ENCODE data around the gene INO80C. TPM values are rescaled to one million over a fixed set of nuclear protein-coding genes. Genes with fewer than 3 reads are reported as not detected.

The INO80C gene
- total and polyA plus RNA-seq, 2 of the 4 experiments (the other 2 are of a cell fraction), result 5.6 to 17.1 TPM

- Histone ChIP-seq H3K9me3 (ENCODE audit: control insufficient read depth, insufficient read depth, low read length) (no peaks in the 10 kb centered on the region), H3K18ac (ENCODE audit: low read depth, low read length) (no peak overlapping the region), H3K4me2 (ENCODE audit: low read depth, low read length) (peak overlapping the region; percentile 64), H3K14ac (replicated peaks; ENCODE audit: low read depth, low read length) (no peak overlapping the region), H3K27me3 (ENCODE audit: control insufficient read depth, insufficient read depth, low read length) (peaks cover 12% of the 10 kb centered on the region), H3K4me3 (ENCODE audit: insufficient read depth, low read depth, low read length) (no peak overlapping the region), H3K4me1 (ENCODE audit: control insufficient read depth, insufficient read depth, low read length) (peaks cover 8% of the 10 kb centered on the region; the same call in 1 of the 2 replicates), H2AK5ac (ENCODE audit: low read depth, low read length) (no peak overlapping the region), H3K36me3 (ENCODE audit: control insufficient read depth, insufficient read depth, low read length) (no peaks in the 10 kb centered on the region), H3K27ac (ENCODE audit: insufficient read depth, low read length) (no peak overlapping the region), H4K20me1 (ENCODE audit: insufficient read depth, low read length) (no peaks in the 10 kb centered on the region), H2AFZ (replicated peaks; ENCODE audit: low read length, poor library complexity) (no peak overlapping the region), H2BK5ac (ENCODE audit: low read depth, low read length, poor library complexity, severe bottlenecking) (no peak overlapping the region), H3K23ac (ENCODE audit: low read depth, low read length) (no peak overlapping the region), H4K8ac (ENCODE audit: low read depth in 2 of 2, low read length in 2 of 2) (no peak overlapping the region), H4K91ac (ENCODE audit: insufficient read depth, low read depth, low read length) (no peak overlapping the region), H3K9me1 (ENCODE audit: insufficient read depth, low read length) (no peaks in the 10 kb centered on the region), H3K79me1 (ENCODE audit: low read depth in 1 of 2, low read length in 2 of 2) (no peaks in the 10 kb centered on the region), H3K4ac (ENCODE audit: low read depth, low read length) (no peak overlapping the region), H4K5ac (ENCODE audit: low read depth, low read length) (no peak overlapping the region), H2BK20ac (ENCODE audit: low read depth, low read length) (no peak overlapping the region), H2AK9ac (replicated peaks; ENCODE audit: low read depth, low read length, poor library complexity) (no peak overlapping the region), H3K56ac (ENCODE audit: extremely low read depth, insufficient read depth, low read length) (no peak overlapping the region), H2BK15ac (ENCODE audit: low read depth, low read length) (no peak overlapping the region), H2BK120ac (ENCODE audit: low read depth, low read length) (no peak overlapping the region), H3K9ac (ENCODE audit: low read depth, low read length) (no peak overlapping the region)
- in situ Hi-C loops (cut with MboI; ENCODE audit: low sequenced_read_pairs), result no loop called here
- ATAC-seq (ENCODE audit: low read depth) (0 out of 2 replicates have a peak, but pooled peaks have one; percentile 27), DNase-seq (no peak)
- no CpG with 5 or more reads among the region's 5 CpGs for WGBS, 2 experiments (ENCODE audit: extremely low coverage in 2 of 2, insufficient read length in 1 of 2)
- intact Hi-C loops (cut with micrococcal nuclease), result no loop called here
- ChIA-PET CTCF (no interaction called here), POLR2A (ENCODE audit: unreplicated experiment) (no interaction called here)
- no TSS peak for BruUV-seq (replicated peaks)
- dilution Hi-C loops (cut with HindIII; ENCODE audit: low sequenced_read_pairs, unreplicated experiment), result no loop called here
- no peak for TF ChIP-seq POLR2A (IDR thresholded peaks at IDR 0.05; ENCODE audit: low read depth, low read length)
- TF ChIP-seq MAZ (IDR thresholded peaks at IDR 0.05; ENCODE audit: borderline replicate concordance, low read depth, low read length), result no peak
- TF ChIP-seq NFE2L2 (IDR thresholded peaks at IDR 0.05; ENCODE audit: low read depth, low read length), result no peak
- TF ChIP-seq CEBPB (IDR thresholded peaks at IDR 0.05; ENCODE audit: low read depth, low read length), result no peak
- TF ChIP-seq RFX5 (IDR thresholded peaks at IDR 0.05; ENCODE audit: low read depth, low read length), result no peak
- no peak for TF ChIP-seq CTCF (conservative IDR thresholded peaks at IDR 0.05; ENCODE audit: low read depth, low read length)
These were observed 28.8 kb upstream of the INO80C start for GRCh38 chr18:35526495-35527059.

All from IMR-90 (cell line).